Spinal cord (tissue), 10 donors: ENCODE results near the gene SGPL1. TPM values are rescaled to one million over a fixed set of nuclear protein-coding genes. Genes with fewer than 3 reads are reported as not detected.

ENCODE experiments used
- DNase-seq, 6 donors: peaks; one replicate each; pipeline versions ENCODE4 v3.0.0 to v3.0.0-alpha.2; 2013 to 2015; ENCODE audit warnings: low spot score in 6 of 6, low read depth in 4 of 6
- H3K27ac ChIP-seq: one replicate; pipeline ENCODE4 v1.5.1; 2013; ENCODE audit warnings: low read depth, low read length, control low read depth
- H3K27me3 ChIP-seq: one replicate; pipeline ENCODE4 v1.6.1; 2013; ENCODE audit warnings: low read length; ENCODE audit not compliant: control insufficient read depth, insufficient read depth
- H3K36me3 ChIP-seq: one replicate; pipeline ENCODE4 v1.6.1; 2013; ENCODE audit warnings: low read length; ENCODE audit not compliant: control insufficient read depth, insufficient read depth
- H3K4me1 ChIP-seq: one replicate; pipeline ENCODE4 v1.6.1; 2013; ENCODE audit warnings: low read length; ENCODE audit not compliant: control insufficient read depth, insufficient read depth
- H3K4me3 ChIP-seq: one replicate; pipeline ENCODE4 v1.5.1; 2013; ENCODE audit warnings: low read depth, low read length, control low read depth
- H3K9me3 ChIP-seq: one replicate; pipeline ENCODE4 v1.6.1; 2013; ENCODE audit warnings: low read length; ENCODE audit not compliant: control insufficient read depth, insufficient read depth
- WGBS: methylation state at CpG from one replicate; pipeline ENCODE4 v1.1.5; 2013; ENCODE audit warnings: missing lambda C conversion rate; ENCODE audit not compliant: insufficient coverage; 5-methylcytosine and 5-hydroxymethylcytosine counted together
- polyA plus RNA-seq, 2 donors: library from polyadenylated mRNA; unstranded; fragments of 120-200 nt; gene quantifications; one replicate each; pipeline ENCODE4 v1.2.1, GENCODE V29; 2013; ENCODE audit not compliant: insufficient read length in 2 of 2
- total RNA-seq, 2 donors: library from RNA; depleted of rRNA in 1 of 2; stranded (reverse); fragments of 120-200 nt in 1 of 2; fragments of >200 nt in 1 of 2; gene quantifications; one replicate each; pipeline versions ENCODE4 v1.2.3 to v1.2.4, GENCODE V29; 2013 to 2014
- donor health status: healthy.

The SGPL1 gene
- total and polyA plus RNA-seq, 4 donors, result 40.8 to 53.1 (median 49.2) TPM

GRCh38 chr10:70773965-70774809, 41.6 kb upstream of the SGPL1 start:
- H3K9me3 ChIP-seq, result no peaks in the 10 kb centered on the region
- no peak for DNase-seq
- peaks cover 9% of the 10 kb centered on the region for H3K4me1 ChIP-seq
- H3K27me3 ChIP-seq, result no peaks in the 10 kb centered on the region
- H3K4me3 ChIP-seq, result no peak overlapping the region
- H3K36me3 ChIP-seq, result no peaks in the 10 kb centered on the region
- WGBS, result 88% methylated on average over 11 of the region's 14 CpGs
- no peak overlapping the region for H3K27ac ChIP-seq

DNA sequence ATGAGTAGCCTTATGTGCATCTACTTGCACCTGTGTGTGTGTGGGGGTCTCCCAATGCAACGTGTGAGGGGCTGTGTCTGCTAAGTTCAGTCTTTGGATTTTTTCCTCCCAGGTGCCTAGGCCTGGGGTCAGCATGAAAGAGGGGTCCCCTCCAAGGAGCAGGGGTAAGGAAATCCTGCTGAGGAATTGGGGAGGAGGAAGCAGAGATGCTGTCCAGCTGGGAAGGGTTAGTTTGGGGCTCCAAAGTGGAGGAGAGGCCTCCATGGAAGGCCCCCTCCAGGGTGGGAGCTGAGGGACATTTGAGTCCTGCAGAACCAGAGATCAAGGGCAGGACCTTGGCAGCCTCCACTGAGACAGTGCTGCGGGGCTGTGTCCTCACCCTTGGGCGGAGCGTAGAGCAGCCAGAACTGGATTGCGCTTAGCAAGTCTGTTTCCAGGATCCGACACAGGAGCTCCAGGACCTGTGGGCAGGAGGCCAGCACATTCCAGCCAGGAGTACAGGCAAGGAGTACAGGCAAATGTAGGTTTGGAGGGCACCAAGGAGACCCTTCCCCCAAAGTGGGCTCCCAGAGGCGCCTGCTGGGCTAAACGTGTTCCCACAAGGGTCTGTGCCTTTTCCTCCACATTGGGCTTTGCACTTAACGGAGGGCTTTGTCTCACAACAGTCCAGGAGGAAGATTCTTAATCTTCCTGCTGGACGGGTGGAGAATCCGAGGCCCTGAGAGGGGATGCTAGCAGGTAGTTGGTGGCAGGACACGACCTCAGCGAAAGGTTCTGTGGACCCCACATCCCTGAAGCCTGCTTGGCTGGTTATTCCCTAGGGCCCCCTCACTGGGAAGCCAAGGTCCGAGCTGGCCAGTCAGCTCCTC, 40.7 kb upstream of the SGPL1 start:
- no peaks in the 10 kb centered on the region for H3K9me3 ChIP-seq
- 86% methylated on average over 12 of the region's 14 CpGs for whole genome bisulfite sequencing
- no peak overlapping the region for H3K4me3 ChIP-seq
- no peak overlapping the region for H3K27ac ChIP-seq
- no peaks in the 10 kb centered on the region for H3K27me3 ChIP-seq
- DNase-seq, result no peak
- H3K4me1 ChIP-seq, result peaks cover 13% of the 10 kb centered on the region
- no peaks in the 10 kb centered on the region for H3K36me3 ChIP-seq

DNA sequence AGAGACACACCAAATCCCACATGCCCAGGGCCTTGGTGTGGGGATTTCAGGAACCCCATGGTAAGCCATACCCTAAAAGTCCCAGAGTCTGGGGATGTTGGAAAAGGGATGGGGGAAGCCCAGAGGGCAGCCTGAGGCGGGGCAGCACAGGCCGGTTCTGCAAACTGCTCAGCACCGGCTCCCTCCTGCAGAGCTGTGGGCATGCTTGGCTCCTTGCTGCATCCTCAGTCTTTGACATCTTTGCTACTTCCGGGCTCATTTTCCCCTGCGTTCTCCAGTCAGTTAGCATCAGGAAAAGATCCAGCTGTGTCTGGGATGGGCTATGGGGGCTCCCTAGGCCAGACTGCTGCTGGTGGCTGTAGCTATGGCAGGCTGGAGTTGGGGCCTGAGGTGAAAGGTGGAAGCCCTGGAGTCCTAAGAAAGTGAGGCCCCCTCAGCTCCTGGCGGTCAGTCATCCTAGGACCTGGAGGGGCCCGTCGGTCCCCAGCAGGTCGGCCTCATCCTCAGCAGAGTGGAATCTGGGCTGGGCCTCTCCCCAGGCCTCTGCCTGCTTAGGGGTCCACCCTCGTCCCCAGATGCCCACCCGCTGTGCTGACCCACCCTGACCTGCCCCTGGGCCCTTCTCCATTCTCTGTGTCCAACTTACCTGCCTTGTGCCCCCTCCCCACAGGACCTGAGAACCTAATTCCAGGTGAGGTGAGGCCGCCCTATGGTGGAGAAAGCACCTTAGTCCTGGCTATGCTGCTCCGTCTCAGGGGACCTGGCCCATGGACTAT, 39.9 kb upstream of the SGPL1 start:
- 87% methylated on average over 13 of the region's 13 CpGs for WGBS
- Histone ChIP-seq H3K4me1 (peaks cover 13% of the 10 kb centered on the region), H3K27ac (no peak overlapping the region), H3K27me3 (no peaks in the 10 kb centered on the region), H3K36me3 (no peaks in the 10 kb centered on the region), H3K9me3 (no peaks in the 10 kb centered on the region), H3K4me3 (no peak overlapping the region)
- DNase-seq, result no peak

DNA sequence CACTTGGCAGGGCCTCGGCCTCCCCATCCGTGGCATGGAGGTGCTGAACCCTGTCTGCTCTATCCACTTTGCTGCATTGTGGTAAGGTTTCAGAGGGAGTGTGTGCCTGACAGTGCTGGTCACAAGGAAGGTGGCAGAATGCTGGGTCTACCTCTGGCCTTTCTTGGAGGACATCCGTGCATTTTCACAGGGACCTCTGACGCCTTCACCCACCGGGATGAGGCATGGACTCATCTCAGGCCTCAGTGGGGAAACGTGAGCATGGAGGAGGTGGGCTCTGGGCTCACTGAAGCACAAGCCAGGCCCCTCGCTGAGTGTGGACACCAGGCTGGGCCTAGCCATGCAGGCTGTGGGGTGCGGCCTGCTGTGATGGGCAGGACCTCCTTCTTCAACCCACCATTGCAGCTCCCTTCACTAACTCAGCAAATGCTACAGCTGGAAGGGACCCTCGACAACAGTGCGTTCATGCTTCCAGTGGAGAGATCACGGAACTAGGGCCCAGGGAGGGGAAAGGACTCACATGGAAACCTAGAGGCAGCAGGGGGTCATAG, 39.2 kb upstream of the SGPL1 start:
- DNase-seq, result no peak
- over 99% methylated on average over 11 of the region's 11 CpGs for whole genome bisulfite sequencing
- H3K36me3 ChIP-seq, result no peaks in the 10 kb centered on the region
- no peaks in the 10 kb centered on the region for H3K27me3 ChIP-seq
- H3K27ac ChIP-seq, result no peak overlapping the region
- H3K4me1 ChIP-seq, result peaks cover 13% of the 10 kb centered on the region
- no peaks in the 10 kb centered on the region for H3K9me3 ChIP-seq
- H3K4me3 ChIP-seq, result no peak overlapping the region

- no peak for DNase-seq
- no peaks in the 10 kb centered on the region for H3K9me3 ChIP-seq
- H3K36me3 ChIP-seq, result no peaks in the 10 kb centered on the region
- 92% methylated on average over 15 of the region's 18 CpGs for WGBS
- no peak overlapping the region for H3K27ac ChIP-seq
- no peak overlapping the region for H3K4me3 ChIP-seq
- H3K27me3 ChIP-seq, result no peaks in the 10 kb centered on the region
- H3K4me1 ChIP-seq, result peaks cover 13% of the 10 kb centered on the region
Observed at GRCh38 chr10:70777063-70777875, 38.5 kb upstream of the SGPL1 start.

DNA sequence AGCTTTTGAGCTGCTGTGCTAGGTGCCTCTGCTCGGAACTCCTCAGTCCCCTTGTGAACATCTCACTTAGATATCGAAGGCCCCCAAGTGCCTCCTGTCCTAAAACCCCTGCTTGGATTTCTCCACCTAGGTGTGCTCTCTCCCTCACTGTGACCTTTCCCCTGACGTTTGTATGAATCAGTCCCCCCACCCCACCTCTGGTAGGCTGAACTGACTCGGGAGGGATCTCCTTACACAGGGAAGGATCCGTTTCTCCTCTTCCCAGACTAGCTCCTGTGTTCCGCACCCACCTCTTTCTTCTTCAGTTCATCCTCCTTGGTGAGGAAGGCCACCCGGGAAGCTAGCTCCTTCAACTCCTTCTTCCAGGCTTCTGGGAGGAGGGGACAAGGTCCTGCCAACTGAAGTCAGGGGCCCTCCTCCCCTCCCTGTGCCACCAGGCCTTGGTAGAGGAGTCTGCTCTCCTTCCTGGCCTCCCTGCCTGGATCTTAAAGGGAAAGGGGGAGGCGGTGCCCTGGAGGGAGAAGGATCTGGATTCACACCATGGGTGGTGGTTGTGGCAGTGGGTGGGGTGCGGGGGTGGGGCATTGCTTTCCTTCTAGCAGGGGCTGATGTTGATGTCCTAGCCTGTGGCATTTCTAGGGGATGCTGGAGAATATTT, 37.4 kb upstream of the SGPL1 start:
- H3K27ac ChIP-seq, result no peak overlapping the region

DNA sequence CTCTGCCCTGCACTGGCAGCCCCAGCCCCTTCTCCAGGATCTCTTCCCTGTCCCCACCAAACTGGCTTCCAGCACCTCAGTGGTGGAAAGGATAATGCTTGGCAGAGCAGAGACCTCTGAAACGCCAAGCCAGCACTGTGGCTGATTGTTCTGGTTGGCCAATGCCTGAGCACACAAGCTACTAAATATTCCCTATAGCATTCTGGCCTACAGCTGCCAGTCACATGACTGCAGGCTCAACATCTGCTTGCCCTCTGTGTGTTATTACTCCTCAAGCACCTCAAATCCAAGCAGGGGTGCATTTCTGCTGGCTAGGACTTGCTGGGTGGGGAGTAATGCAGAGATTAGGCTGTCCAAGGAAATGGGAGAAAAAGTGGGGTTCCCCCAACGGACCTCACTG, 36.7 kb upstream of the SGPL1 start:
- Histone ChIP-seq H3K27ac (no peak overlapping the region), H3K36me3 (no peaks in the 10 kb centered on the region), H3K4me1 (peaks cover 13% of the 10 kb centered on the region), H3K9me3 (no peaks in the 10 kb centered on the region), H3K27me3 (no peaks in the 10 kb centered on the region), H3K4me3 (no peak overlapping the region)
- 33% methylated on average over 2 of the region's 2 CpGs for WGBS
- peak in 1 of 6 donors; percentile 38 for DNase-seq

More for the DNA sequence above, 37.4 kb upstream of the SGPL1 start:
- Histone ChIP-seq H3K9me3 (no peaks in the 10 kb centered on the region), H3K27me3 (no peaks in the 10 kb centered on the region), H3K4me3 (no peak overlapping the region), H3K36me3 (no peaks in the 10 kb centered on the region), H3K4me1 (peaks cover 13% of the 10 kb centered on the region)
- DNase-seq, result no peak
- WGBS, result 61% methylated on average over 4 of the region's 9 CpGs

GRCh38 chr10:70779511-70780369, 36.0 kb upstream of the SGPL1 start:
- H3K4me1 ChIP-seq, result peaks cover 13% of the 10 kb centered on the region
- WGBS, result 86% methylated on average over 13 of the region's 16 CpGs
- DNase-seq, result no peak
- H3K4me3 ChIP-seq, result no peak overlapping the region
- no peaks in the 10 kb centered on the region for H3K36me3 ChIP-seq
- H3K27me3 ChIP-seq, result no peaks in the 10 kb centered on the region
- no peak overlapping the region for H3K27ac ChIP-seq
- H3K9me3 ChIP-seq, result no peaks in the 10 kb centered on the region
